GM21717 (cell line): ENCODE results near the gene CNDP2.

Source experiments
- ATAC-seq: cut with Tn5 transposase; IDR thresholded peaks from one replicate; pipeline ENCODE4 v1.9.1; 2021; ENCODE audit warnings: mild to moderate bottlenecking, moderate library complexity; ENCODE audit not compliant: unreplicated experiment

CNDP2 gene

DNA sequence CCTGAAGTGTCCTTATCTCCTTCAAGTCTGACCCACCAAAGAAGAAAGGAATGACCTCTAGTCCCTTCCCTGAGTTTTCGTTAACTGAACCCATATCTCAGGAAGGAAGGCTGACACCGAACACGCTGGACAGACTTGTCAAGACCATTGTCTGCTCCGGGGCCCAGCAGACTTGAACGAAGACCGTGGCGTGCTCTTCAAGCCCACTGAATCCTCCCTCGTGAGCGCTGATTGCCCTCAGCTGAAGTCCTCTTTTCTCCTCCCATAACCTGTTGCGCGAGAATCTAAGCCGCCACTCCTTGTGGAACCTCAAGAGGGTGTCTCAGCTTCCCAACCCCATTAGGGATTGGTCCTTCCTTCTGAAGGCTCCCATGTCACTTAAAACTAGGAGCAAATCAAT is 37.5 kb downstream of the CNDP2 start:
- ATAC-seq = no peak

DNA sequence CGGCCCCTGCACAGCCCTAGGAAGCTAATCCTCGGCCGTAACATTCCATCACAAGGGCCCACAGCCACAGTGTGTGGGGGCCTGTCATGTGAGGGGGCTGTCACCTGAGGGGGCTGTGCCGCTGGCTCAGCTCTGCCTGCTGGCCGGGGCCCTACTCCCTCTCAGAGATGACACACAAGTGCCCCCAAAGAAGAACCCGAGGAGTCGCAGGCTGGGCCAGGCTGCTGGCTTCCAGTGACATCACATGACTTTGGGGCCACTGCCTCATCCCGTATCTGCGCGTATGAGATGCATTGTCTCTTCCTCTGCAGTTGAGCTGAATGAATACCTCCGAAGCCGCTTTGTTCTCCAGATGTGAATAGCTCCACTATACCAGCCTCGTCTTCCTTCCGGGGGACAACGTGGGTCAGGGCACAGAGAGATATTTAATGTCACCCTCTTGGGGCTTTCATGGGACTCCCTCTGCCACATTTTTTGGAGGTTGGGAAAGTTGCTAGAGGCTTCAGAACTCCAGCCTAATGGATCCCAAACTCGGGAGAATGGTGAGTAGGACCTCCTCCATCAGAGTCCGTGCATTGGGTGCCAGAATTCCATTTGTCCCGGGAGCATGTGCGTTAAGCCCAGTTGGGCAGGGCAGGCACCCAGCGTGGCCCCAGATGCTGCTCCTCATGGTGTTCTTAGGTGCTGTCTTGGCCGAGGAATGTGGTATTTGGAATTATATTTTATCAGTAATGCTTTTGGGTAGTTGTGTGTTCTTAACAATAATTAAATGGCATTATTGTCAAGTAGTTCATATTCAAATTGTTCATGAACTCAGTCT is 38.2 kb downstream of the CNDP2 start, which contains the start of gene CNDP1:
TSS of gene CNDP1 (plus strand) at position 351 of the 820 bp plus-strand sequence. CDS start at position 519, 168 bp downstream.
- ATAC-seq = no peak

- ATAC-seq = no peak
Observed at GRCh38 chr18:74534981-74535649, 39.0 kb downstream of the CNDP2 start.

GRCh38 chr18:74539289-74539688 is 43.1 kb downstream of the CNDP2 start:
- no peak for ATAC-seq

- ATAC-seq = no peak
Observed at GRCh38 chr18:74540652-74541421, 44.7 kb downstream of the CNDP2 start.

DNA sequence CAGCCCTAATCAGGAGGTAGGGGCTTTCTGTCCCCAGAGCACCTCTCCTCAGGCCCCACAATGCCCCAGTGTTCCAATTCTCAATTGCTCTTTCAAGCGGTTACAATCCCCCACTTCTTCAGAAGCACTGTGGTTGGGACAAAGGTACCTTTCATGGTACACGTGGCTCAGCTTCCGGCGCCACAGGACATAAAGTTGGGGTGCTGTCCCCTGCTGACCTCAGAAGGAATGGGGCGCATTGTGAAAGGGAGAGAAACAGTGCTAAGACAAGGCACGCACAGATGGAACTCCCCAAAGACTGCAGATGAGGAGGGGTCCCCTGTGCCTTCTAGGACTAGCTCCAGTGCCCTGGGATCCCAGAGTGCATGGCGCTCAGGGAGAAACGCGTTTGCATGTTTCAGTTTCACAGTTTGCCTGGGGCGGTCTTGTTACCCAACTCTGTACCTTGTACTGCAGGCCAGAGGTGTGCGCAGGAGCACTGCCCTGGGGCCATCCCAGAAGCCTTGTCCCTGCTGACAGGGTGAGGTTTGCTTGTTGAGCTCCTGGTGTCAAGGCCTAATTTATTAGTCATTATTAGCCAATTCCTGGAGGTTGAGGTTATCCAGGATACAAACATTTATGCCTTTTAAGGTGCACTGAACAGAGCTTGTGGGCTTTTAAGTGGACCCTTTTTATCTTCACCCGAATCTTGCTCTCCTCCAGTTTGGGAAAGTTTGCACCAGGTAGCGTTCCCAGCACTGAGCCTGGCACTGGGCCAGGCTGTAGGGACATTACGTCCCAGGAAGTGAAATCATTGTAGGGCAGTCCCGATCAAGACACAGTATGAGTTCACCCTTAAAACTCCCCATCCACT is 45.8 kb downstream of the CNDP2 start:
- ATAC-seq = no peak

DNA sequence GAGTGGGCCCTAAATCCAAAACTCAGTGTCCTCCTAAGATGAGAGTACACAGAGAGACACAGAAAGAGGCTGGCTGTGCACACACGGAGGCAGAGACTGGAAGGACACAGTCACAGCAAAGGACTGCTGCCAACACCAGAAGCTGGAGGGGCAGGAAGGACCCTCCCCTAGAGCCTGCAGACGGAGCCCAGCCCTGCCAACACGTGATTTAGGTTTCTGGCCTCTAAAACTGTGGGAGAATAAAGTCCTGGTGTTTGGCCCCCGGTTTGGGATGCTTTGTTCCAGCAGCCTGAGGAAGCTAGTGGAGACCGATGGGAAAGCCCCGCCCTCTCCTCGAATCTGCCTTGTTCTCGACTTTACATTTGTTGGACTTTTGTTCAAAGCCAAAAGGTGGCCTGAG is 48.7 kb downstream of the CNDP2 start:
- no peak for ATAC-seq

DNA sequence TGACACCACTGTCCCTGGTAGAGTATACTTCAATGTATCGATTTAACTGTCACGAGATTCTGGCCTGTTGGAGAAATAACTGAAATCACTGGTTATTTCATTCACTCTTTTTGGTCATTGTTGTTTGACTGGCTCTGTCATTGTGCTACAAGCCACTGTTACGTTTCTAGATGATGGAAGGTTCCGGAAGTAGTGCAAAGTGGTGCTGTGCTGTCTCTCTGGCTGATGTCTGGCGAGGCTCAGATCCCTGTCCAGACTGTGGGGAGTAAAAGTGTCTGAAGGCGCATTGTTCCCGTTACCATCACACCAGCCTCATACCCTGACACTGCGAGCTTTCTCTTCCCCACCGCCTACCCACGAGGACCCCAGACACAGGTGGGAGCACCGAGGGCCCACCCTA is 49.8 kb downstream of the CNDP2 start:
- no peak for ATAC-seq

DNA sequence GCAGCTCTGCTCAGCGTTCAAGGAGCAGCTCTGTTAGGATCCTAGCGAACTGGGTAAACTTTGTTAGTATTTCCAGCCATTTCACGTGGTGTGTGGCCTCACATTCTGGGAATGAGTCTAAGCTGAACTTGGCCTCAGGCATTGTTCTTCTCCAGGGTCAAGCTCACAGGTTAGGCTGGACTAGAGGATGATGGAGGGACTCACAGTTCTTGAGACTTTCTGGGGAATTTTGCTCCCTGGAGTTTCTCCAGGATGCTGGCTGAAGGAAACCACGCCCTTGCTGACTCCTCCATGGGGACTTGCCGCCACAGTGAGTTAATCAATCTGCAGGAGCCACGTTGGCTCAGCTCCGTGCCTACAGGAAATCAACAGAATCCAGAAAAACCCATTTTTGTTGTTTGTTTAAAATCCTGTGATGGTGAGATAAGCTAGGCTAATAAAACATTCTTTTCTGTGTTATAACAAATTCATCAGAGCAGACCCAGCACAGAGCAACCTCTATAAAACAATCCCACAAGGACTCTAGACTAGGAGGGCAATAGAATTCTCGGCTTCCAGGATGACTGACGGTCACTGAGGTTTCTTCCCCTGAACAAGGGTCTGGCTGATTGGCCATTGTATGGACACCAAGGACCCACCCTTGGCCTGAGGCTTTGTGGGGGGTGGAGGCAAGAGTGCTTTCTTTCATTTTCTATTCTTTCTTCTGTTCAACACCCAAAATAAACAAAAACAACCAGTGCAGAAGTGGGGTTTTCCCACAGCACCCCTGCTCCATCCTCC is 50.8 kb downstream of the CNDP2 start:
- ATAC-seq = no peak

- no peak for ATAC-seq
Observed at GRCh38 chr18:74547860-74548259, 51.7 kb downstream of the CNDP2 start.

GRCh38 chr18:74549591-74550104 is 53.5 kb downstream of the CNDP2 start:
- ATAC-seq = no peak

- no peak for ATAC-seq
Observed at GRCh38 chr18:74550886-74551285, 54.7 kb downstream of the CNDP2 start.

- ATAC-seq = no peak
Observed at GRCh38 chr18:74551452-74551851, 55.3 kb downstream of the CNDP2 start.

DNA sequence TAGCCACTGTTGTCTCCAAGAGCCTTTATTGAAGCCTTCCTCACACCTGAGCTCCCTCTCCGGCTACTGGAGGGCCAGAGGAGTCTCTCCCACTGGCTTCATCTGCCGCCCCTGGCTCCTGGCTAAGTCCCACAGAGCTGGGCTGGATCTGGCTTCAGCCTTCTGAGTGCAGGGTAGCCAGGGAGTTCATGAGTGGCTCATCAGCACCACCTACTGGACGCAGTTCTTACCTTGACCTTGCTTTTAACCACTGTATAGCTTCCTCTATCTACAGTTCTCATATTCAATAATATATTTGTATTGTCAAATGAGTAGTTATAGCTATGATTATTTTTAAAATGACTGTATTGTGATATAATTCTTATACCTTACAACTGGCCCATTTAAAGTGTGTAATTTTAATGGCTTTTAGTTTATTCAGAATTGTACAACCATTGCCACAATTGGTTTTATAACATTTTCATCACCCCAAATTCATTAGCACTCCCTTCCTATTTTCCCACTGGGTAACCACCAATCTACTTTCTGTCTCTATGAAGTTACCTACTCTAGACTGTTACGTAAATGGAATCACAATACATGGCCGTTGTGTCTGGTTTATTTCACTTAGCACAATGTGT is 55.9 kb downstream of the CNDP2 start:
- ATAC-seq = peak; percentile 98

DNA sequence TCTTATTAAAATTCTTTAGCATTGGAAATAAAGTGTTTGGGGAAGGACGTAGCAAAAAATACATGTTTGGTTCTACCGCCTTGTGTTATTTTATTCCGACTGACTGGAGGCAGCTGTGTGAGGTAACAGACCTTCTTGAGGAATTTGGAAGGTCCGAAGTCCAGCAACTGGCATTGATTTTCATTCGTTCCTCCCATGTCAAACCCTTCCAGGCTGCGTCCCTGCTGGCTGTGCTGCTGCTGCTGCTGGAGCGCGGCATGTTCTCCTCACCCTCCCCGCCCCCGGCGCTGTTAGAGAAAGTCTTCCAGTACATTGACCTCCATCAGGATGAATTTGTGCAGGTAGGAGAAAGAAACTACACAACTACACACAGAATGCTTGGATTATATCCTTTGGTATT is 60.0 kb downstream of the CNDP2 start:
- no peak for ATAC-seq

DNA sequence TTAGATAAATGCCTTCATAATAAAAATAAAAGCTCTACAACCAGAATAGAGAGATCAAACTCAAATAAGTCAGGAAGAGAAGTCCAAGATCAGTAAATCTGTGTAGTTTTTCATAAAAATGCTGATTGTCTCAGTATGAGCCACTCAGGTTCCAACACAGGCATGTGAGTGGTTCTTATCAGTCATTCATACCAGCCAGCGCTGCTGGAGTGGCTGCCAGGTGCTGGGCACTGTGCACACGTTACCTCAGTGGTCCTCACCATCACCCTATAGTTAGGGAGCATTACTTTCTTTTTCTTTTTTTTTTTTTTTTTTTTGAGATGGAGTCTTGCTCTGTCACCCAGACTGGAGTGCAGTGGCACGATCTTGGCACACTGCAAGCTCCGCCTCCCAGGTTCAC is 61.9 kb downstream of the CNDP2 start:
- no peak for ATAC-seq

GRCh38 chr18:74562131-74562730 is 66.1 kb downstream of the CNDP2 start:
- no peak for ATAC-seq

DNA sequence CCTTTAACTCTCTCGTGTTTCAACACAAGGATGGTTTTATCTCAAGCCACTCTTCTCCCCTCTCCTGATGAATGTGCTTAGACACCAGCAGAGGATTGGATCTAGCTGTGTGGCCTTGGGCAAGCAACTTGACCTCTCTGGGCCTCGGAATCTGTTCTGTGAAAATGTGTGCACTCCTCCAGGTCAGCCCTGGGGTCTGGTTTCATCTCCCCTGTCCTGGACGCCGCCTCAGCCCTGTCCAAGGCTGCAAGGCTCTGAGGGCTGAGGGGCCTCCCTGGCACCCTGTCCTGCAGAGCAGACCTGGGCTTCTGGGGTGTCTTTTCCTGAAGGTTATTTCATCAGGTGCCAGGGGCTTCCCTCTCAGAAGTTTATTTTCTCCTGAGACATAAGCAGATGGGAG is 66.6 kb downstream of the CNDP2 start:
- ATAC-seq = no peak

- ATAC-seq = no peak
Observed at GRCh38 chr18:74563999-74564398, 67.8 kb downstream of the CNDP2 start.
